ENCODE results near the gene USP27X. TPM values are rescaled to one million over a fixed set of nuclear protein-coding genes. Genes with fewer than 3 reads are reported as not detected.

Gene USP27X
- 1 to 10 TPM; 2.2 to 4.7 (median 2.3) TPM for total RNA-seq

DNA sequence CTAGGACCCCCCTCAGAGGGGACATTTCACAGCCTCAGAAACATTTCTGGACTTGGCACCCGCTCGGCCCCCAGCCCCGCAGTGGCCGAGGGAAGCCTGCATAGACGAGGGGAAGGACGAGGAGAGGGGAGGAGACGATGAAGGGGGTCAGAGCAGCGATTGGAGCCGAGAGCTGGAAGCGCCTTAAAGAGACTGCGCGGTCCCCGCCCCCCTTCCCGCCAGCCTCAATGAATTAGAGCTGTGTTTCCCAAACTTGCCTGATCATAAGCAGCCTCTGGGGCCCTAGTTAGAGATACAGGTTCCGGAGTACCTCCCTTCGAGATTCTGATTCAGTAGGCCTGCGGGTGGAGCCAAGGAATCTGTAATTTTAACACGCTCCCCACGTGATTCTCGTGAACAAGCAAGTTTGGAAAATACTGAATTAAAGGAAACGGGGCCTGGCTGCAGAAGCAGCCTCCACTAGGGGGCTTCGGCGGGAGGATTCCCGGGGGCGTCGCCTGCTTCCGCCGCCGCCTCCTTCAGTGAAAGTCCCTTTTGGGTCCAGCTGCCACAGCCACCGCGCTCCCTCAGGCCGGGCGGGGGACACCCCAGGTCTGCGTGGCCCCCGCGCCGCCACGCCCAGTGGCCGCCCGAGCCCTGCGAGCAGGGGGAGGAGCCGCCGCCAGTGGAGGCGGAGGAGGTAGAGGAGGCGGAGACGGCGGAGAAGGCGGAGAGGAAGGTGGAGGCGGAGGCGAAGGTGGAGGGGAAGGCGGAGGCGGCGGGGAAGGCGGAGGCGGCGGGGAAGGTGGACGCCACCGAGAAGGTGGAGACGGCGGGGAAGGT is at the start of gene USP27X:
Gene USP27X (plus strand): TSS at position 651 of the 822 bp plus-strand sequence. CDS start 824 bp downstream, outside the sequence.
- no peak for TF ChIP-seq POLR2AphosphoS5 (IDR thresholded peaks at IDR 0.05)
- TF ChIP-seq POLR2A (IDR thresholded peaks at IDR 0.05) = peak; percentile 30
- TF ChIP-seq, protein P1, sequence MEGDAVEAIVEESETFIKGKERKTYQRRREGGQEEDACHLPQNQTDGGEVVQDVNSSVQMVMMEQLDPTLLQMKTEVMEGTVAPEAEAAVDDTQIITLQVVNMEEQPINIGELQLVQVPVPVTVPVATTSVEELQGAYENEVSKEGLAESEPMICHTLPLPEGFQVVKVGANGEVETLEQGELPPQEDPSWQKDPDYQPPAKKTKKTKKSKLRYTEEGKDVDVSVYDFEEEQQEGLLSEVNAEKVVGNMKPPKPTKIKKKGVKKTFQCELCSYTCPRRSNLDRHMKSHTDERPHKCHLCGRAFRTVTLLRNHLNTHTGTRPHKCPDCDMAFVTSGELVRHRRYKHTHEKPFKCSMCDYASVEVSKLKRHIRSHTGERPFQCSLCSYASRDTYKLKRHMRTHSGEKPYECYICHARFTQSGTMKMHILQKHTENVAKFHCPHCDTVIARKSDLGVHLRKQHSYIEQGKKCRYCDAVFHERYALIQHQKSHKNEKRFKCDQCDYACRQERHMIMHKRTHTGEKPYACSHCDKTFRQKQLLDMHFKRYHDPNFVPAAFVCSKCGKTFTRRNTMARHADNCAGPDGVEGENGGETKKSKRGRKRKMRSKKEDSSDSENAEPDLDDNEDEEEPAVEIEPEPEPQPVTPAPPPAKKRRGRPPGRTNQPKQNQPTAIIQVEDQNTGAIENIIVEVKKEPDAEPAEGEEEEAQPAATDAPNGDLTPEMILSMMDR (IDR thresholded peaks at IDR 0.05) = peak in 2 of 3 donors; percentile 49 to 63
- no peaks in the 10 kb centered on the region for H3K4me1 ChIP-seq
- H3K27me3 ChIP-seq = peaks cover 0 to 49% of the 10 kb centered on the region in 2 donors
- no peaks in the 10 kb centered on the region for H3K9me3 ChIP-seq
- H3K4me3 ChIP-seq = peak within 1 kb of the TSS; percentile 63 to 74 (median 63)
- no peaks in the 10 kb centered on the region for H3K36me3 ChIP-seq
- peak within 1 kb of the TSS; percentile 79 to 90 for H3K27ac ChIP-seq
- peak; percentile 58 to 70 for DNase-seq (ENCODE audit: low spot score in 2 of 2)
- intact Hi-C loops (cut with DNase I; ENCODE audit: low total_unique reads) = no loop called here

DNA sequence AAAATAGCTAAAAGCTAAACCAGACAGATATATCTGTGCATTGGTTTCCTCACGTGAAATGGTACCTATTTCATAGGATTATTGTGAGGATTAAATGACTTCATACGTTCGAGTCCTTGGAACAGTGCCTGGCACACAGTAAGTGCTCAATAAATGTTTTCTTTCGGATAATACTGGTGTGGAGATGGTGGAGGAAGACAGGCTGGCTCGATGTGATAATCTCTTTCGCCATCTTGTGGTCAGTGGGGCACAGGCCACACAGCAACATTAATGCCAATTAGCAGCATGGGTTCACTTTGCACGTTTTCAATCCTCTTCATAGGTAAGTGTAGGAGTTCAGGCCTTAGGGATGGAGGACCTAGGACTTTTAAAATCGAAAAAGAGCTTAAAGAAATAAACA is 40.9 kb upstream of the USP27X start:
- Histone ChIP-seq H3K36me3 (no peaks in the 10 kb centered on the region), H3K4me1 (no peaks in the 10 kb centered on the region), H3K9me3 (no peaks in the 10 kb centered on the region), H3K27ac (no peak overlapping the region), H3K4me3 (no peak overlapping the region), H3K27me3 (peaks cover 0 to 51% of the 10 kb centered on the region in 2 donors)
- intact Hi-C loops (cut with DNase I; ENCODE audit: low total_unique reads) = no loop called here
- TF ChIP-seq POLR2AphosphoS5 (IDR thresholded peaks at IDR 0.05) (no peak), POLR2A (IDR thresholded peaks at IDR 0.05) (no peak)
- TF ChIP-seq, protein P1 (IDR thresholded peaks at IDR 0.05) = peak in 2 of 3 donors; percentile 10 to 30
- DNase-seq (ENCODE audit: low spot score in 2 of 2) = no peak

DNA sequence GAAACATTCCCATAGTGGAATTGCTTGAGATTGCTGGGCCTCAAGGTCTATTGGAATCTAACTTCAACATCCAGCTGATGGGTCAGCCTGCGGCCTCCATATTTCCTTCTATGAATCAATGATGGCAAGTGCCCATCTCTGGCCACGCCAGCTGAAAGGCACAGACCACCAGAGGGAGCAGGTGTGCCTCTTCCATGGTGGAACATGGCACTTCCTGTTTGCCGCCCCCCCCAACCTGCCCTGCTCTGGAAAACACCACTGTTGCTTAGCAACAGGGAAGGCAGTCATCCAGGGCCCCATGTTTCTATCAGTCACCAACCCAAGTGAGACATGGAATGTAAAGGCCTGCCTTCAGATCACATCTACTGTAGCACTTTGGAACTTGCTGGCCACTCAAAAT is 38.6 kb upstream of the USP27X start:
- peak in 1 of 2 donors; percentile 56 for DNase-seq (ENCODE audit: low spot score in 2 of 2)
- TF ChIP-seq POLR2AphosphoS5 (IDR thresholded peaks at IDR 0.05) = no peak
- TF ChIP-seq, protein P1 (IDR thresholded peaks at IDR 0.05) = peak in 1 of 3 donors; percentile 19
- no peak for TF ChIP-seq POLR2A (IDR thresholded peaks at IDR 0.05)
- Histone ChIP-seq H3K27ac (no peak overlapping the region), H3K4me1 (no peaks in the 10 kb centered on the region), H3K4me3 (no peak overlapping the region), H3K27me3 (peaks cover 0 to 54% of the 10 kb centered on the region in 2 donors), H3K36me3 (no peaks in the 10 kb centered on the region), H3K9me3 (no peaks in the 10 kb centered on the region)
- intact Hi-C loops (cut with DNase I; ENCODE audit: low total_unique reads) = no loop called here

DNA sequence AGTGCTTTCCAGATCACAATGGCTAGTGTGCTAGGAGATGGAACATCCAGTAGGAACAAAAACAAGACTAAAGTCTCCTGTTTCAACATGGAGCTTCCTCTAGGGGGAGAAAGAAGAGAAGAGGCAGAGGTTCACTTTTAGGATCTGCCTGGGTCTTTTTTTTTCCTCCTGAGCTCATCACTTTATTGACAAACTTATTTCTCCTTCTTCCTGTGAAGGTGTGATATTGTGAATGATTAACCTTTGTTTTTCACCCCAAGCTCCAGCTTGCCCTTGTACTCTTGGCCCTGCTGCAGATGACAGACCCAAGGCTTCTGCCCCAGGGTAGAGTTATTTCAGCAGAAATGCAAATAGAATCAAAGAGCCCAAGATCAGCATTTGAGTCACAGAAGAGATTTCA is 36.7 kb upstream of the USP27X start:
- H3K27me3 ChIP-seq = peaks cover 0 to 47% of the 10 kb centered on the region in 2 donors
- H3K4me3 ChIP-seq = no peak overlapping the region
- H3K4me1 ChIP-seq = no peaks in the 10 kb centered on the region
- TF ChIP-seq POLR2AphosphoS5 (IDR thresholded peaks at IDR 0.05) (no peak), POLR2A (IDR thresholded peaks at IDR 0.05) (no peak)
- TF ChIP-seq, protein P1 (IDR thresholded peaks at IDR 0.05) = no peak
- no peak overlapping the region for H3K27ac ChIP-seq
- no peaks in the 10 kb centered on the region for H3K9me3 ChIP-seq
- H3K36me3 ChIP-seq = no peaks in the 10 kb centered on the region
- intact Hi-C loops (cut with DNase I; ENCODE audit: low total_unique reads) = no loop called here
- no peak for DNase-seq (ENCODE audit: low spot score in 2 of 2)

DNA sequence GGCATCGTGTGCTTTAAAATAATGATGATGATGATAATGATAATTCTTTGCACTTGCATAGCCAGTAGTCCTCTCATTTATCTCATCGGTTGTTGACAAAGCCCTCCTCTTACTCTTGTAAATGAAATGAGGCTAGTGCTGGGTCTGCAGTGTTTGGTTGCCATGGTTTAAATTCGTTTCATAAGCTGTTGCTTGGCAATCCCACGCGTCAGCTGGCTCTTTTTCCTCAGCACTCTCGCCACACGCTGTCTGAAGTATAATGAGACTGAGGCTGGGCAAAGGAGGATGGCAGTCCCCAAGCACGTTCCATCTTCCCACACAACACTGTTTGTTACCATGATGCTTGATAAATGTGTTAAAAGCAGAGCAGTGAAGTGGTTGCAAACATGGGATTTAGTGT is 34.7 kb upstream of the USP27X start:
- no peak for DNase-seq (ENCODE audit: low spot score in 2 of 2)
- TF ChIP-seq, protein P1 (IDR thresholded peaks at IDR 0.05) = no peak
- no peak for TF ChIP-seq POLR2A (IDR thresholded peaks at IDR 0.05)
- TF ChIP-seq POLR2AphosphoS5 (IDR thresholded peaks at IDR 0.05) = no peak
- intact Hi-C loops (cut with DNase I; ENCODE audit: low total_unique reads) = no loop called here
- H3K4me1 ChIP-seq = no peaks in the 10 kb centered on the region
- peaks cover 0 to 37% of the 10 kb centered on the region in 2 donors for H3K27me3 ChIP-seq
- no peaks in the 10 kb centered on the region for H3K9me3 ChIP-seq
- no peaks in the 10 kb centered on the region for H3K36me3 ChIP-seq
- no peak overlapping the region for H3K4me3 ChIP-seq
- no peak overlapping the region for H3K27ac ChIP-seq
